GM06990 (cell line): ENCODE measurements around the gene PTPN7.
"Not testable (repeated sequence)": the region's sequence is repeated elsewhere in the genome, so short reads cannot be mapped to it uniquely, and the experiment has no call there.

Experiments used
- DNase-seq: peaks from one replicate; pipeline ENCODE4 v3.0.0-alpha.2; 2011; ENCODE audit not compliant: insufficient read length; ENCODE audit errors: extremely low read depth
- H3K27me3 ChIP-seq: replicated peaks from 2 replicates; pipeline ENCODE4 v1.6.0; 2011; ENCODE audit warnings: low read length; ENCODE audit not compliant: control insufficient read depth, insufficient read depth
- H3K36me3 ChIP-seq: 2 replicates; pipeline ENCODE4 v1.5.1; 2011; ENCODE audit warnings: low read length; ENCODE audit not compliant: control insufficient read depth, insufficient read depth
- H3K4me3 ChIP-seq: replicated peaks from 2 replicates; pipeline ENCODE4 v1.5.1; 2011; ENCODE audit warnings: low read depth, mild to moderate bottlenecking, control low read depth, low read length
- TF ChIP-seq, protein P1 (sequence below): IDR thresholded peaks from 2 replicates; pipeline ENCODE4 v1.5.1; 2011; ENCODE audit warnings: low read length, control low read depth, mild to moderate bottlenecking, inconsistent platforms; ENCODE audit not compliant: insufficient read depth, poor library complexity, severe bottlenecking

The PTPN7 gene

DNA sequence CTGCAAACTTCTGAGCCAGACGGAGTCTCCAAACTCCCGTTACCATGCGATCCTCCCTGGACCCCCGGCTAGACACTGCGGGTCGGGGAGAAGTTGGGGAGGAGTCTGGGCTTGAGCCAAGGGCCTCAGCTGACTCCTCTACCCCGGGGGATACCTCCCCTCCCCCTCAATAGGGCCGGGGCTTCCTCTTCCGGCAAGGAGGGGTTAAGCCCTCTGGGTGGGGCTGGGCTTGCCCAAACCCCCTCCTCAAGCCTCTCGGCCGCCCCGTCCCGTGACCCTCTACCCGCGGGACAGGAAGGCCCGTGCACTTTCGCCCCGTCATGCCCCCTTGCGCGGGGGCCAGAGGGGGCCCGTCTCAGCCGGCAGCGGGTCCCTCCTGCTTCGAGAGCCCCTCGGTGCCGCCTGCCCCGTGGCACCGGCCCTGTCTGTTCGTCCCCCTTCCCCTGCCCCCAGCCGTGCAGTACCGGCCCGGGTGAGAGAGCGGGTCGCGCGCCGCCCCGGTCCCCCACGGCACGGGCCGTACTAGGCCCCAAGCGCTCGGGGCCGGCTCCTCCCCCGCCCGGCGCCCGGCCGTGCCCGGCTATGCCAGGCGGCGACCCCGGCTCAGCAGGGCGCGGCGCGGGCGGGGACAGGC is 16.5 kb downstream of the PTPN7 start:
- Histone ChIP-seq H3K4me3 (peak overlapping the region; percentile 93), H3K27me3 (no peaks in the 10 kb centered on the region), H3K36me3 (peaks cover 16% of the 10 kb centered on the region)
- peak; percentile 59 for DNase-seq
- TF ChIP-seq, protein P1, sequence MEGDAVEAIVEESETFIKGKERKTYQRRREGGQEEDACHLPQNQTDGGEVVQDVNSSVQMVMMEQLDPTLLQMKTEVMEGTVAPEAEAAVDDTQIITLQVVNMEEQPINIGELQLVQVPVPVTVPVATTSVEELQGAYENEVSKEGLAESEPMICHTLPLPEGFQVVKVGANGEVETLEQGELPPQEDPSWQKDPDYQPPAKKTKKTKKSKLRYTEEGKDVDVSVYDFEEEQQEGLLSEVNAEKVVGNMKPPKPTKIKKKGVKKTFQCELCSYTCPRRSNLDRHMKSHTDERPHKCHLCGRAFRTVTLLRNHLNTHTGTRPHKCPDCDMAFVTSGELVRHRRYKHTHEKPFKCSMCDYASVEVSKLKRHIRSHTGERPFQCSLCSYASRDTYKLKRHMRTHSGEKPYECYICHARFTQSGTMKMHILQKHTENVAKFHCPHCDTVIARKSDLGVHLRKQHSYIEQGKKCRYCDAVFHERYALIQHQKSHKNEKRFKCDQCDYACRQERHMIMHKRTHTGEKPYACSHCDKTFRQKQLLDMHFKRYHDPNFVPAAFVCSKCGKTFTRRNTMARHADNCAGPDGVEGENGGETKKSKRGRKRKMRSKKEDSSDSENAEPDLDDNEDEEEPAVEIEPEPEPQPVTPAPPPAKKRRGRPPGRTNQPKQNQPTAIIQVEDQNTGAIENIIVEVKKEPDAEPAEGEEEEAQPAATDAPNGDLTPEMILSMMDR, result no peak

DNA sequence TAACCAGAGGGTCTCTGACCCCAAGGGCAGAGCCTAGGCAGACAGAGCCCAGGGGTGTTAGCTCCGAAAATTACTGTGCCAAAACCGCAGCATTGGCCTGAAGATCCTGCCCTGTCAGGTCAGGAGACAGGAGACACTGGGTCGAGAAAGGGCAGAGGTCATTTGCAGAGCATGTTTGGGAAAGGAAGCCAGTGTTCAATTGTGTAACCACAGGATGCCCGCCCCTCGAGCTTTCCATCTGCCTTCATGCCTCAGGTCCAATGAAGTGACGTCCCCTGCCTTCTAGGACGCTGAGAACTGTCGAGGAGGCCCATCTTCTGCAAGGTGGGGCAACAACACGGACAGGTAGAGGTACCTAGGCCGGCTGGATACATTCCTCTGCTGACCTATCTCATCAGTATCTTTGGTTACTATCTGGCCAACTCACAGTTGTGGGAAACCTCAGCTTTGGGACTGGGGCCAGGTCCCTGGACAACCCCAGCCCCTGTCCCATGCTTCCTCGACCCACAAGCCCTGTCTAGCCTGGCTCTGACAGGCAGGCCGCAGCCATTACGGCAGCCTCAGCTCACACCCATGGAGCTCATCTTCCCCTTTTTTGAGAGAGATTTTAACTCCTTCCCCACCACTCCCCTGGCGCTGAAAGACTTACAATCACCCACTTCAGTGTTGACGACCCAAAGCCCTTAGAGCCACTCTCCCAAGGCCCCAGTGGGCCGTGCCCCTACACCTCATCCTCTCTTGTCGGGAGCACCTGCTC is 17.2 kb downstream of the PTPN7 start:
- TF ChIP-seq, protein P1, result no peak
- Histone ChIP-seq H3K27me3 (no peaks in the 10 kb centered on the region), H3K4me3 (peak overlapping the region; percentile 93), H3K36me3 (peaks cover 12% of the 10 kb centered on the region)
- no peak for DNase-seq

DNA sequence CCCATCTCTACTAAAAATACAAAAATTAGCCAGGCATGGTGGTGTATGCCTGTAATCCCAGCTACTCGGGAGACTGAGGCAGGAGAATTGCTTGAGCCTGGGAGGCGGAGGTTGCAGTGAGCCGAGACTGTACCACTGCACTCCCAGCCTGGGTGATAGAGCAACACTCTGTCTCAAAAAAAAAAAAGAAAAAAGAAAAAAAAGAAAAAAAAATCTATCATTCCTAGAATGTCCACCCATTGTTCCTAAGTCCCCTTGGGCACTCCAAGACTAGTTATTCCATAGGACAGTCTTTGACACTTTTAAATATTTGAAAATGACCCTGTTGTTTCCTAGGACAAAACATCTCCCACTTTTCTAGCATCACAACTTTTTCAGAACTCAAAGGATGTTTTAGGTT is 18.9 kb downstream of the PTPN7 start:
- not testable (repeated sequence) for H3K36me3 ChIP-seq, H3K27me3 ChIP-seq, H3K4me3 ChIP-seq, DNase-seq

DNA sequence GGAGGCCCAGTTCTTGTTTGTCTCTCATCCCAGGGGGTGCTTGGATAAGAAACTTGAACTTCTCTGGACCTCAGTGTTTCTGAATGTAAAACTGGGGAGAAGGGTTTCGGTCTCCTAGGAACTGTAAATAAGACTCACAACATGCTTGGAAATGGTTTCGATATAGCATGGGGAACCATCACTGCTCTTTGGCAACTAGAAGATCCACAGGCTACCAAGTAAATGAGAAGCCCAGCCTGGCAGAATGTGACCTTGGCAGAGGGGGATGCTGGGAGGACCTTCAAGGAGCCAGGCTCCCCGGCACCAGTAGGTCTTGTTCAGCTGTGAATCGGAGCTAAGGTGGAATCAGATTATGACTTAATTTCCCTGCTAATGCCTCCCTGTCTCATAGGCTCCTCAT is 19.6 kb downstream of the PTPN7 start:
- Histone ChIP-seq H3K27me3 (no peaks in the 10 kb centered on the region), H3K4me3 (no peak overlapping the region), H3K36me3 (peaks cover 7% of the 10 kb centered on the region)
- TF ChIP-seq, protein P1, result no peak
- DNase-seq, result no peak

DNA sequence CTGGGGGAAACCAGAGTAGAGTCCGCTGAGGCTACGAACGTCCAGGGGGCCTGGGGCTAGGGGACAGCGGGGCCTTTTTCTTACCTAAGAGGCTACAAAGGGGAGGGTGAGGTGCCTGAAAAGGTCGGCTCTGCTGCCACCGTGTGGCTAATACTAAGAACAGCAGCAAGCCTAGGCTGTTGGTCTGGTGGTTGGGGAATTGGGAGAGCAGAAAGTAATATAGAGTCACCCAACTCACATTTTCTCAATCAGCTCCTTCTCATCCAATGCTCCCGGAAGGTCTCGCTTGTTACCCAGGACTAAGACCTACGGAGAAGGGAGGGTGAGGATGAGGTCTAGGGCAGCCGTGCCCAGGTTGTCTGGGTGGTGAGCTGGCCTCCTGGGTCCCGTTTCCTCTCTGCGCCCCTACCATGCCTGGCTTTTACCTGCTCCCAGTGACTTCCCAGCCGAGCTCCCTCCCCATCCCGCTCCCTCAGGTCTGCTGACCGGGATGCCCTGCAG is 25.1 kb downstream of the PTPN7 start:
- Histone ChIP-seq H3K27me3 (no peaks in the 10 kb centered on the region), H3K36me3 (peaks cover 22% of the 10 kb centered on the region), H3K4me3 (no peak overlapping the region)
- no peak for DNase-seq
- TF ChIP-seq, protein P1, result peak; percentile 91

DNA sequence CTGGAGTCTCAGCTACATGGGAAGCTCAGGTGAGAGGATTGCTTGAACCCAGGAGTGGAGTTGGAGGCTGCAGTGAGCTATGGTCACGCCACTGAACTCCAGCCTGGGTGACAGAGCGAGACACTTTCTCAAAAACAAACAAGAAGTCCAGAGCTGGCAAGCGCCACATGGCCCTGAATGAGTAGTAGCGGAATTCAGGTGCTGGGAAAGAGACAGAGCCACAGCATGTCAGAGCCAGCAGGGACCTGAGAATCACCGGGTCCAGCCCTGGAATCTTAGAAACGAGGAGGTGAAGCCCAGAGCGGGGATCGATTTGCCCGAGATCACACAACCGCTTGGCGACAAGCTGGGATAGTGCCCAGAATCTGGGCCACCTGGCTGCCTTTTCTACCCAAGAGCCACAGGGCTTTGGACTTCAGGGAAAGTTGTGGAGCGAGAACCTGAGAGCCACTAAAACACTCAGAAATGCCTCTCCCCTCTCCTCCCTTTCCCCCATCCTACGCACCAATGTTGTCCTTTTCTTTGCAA is 25.7 kb downstream of the PTPN7 start:
- TF ChIP-seq, protein P1, result no peak
- no peak for DNase-seq
- no peaks in the 10 kb centered on the region for H3K27me3 ChIP-seq
- peaks cover 22% of the 10 kb centered on the region for H3K36me3 ChIP-seq
- H3K4me3 ChIP-seq, result no peak overlapping the region
